Lower leg skin (tissue), 4 donors: ENCODE measurements around the gene FBRSL1. TPM values are rescaled to one million over a fixed set of nuclear protein-coding genes. Genes with fewer than 3 reads are reported as not detected.

Experiments
- DNase-seq, 2 donors: peaks; one replicate each; pipeline ENCODE4 v3.0.0-alpha.2; 2019; ENCODE audit warnings: low spot score in 2 of 2
- H3K4me3 ChIP-seq: fragments of 200-600 bp; sonication (generic); 2 replicates; pipeline ENCODE4 v1.5.1; 2017; ENCODE audit warnings: mild to moderate bottlenecking, low read depth; ENCODE audit not compliant: poor library complexity, severe bottlenecking
- CTCF ChIP-seq, 3 donors: fragments of 450-650 bp; IDR thresholded peaks; one replicate each; pipeline ENCODE4 v1.5.1; 2016; ENCODE audit warnings: antibody characterized with exemption in 3 of 3, mild to moderate bottlenecking in 3 of 3, moderate library complexity in 2 of 3
- POLR2A ChIP-seq, 2 donors: fragments of 450-650 bp; IDR thresholded peaks; one replicate each; pipeline ENCODE4 v1.6.1; 2016 to 2017; ENCODE audit warnings: antibody characterized with exemption in 2 of 2, mild to moderate bottlenecking in 1 of 2, moderate library complexity in 1 of 2
- WGBS, 2 donors: methylation state at CpG; one replicate each; pipeline ENCODE4 v1.1.5; 2018; 5-methylcytosine and 5-hydroxymethylcytosine counted together
- intact Hi-C: fragments of 100-400 bp; cut with DNase I; formaldehyde crosslinking; loops from one replicate; pipeline ENCODE4 v1.15.0; 2023; ENCODE audit warnings: low total_unique reads
- total RNA-seq, 4 donors: library from RNA; depleted of rRNA; stranded (reverse); fragments of >200 nt; gene quantifications; one replicate each; pipeline ENCODE4 v1.1.0, GENCODE V29; 2016

The FBRSL1 gene
- total RNA-seq, 4 donors from 2014 or later, result 15.5 to 250 (median 19.6) TPM

- no peak for TF ChIP-seq POLR2A (IDR thresholded peaks at IDR 0.05)
- TF ChIP-seq CTCF (IDR thresholded peaks at IDR 0.05), result no peak
- DNase-seq, result no peak
- intact Hi-C loops, result no loop called here
- no peak overlapping the region for H3K4me3 ChIP-seq
- WGBS, 2 donors, result 78 to 82% methylated on average over 30 to 35 of the region's 35 CpGs
These were observed 68.3 kb downstream of the FBRSL1 start for GRCh38 chr12:132558042-132558856.

- no peak for DNase-seq
- no peak overlapping the region for H3K4me3 ChIP-seq
- TF ChIP-seq POLR2A (IDR thresholded peaks at IDR 0.05), result no peak
- no peak for TF ChIP-seq CTCF (IDR thresholded peaks at IDR 0.05)
- 63 to 65% methylated on average over 39 to 44 of the region's 45 CpGs for WGBS, 2 donors
- intact Hi-C loops, result no loop called here
These were observed 69.1 kb downstream of the FBRSL1 start for GRCh38 chr12:132558861-132559623.

GRCh38 chr12:132559652-132560363, 69.9 kb downstream of the FBRSL1 start:
- 0% methylated on average over 36 of the region's 98 CpGs; no CpG with 5 or more reads in 1 of the 2 donors for WGBS, 2 donors
- TF ChIP-seq CTCF (IDR thresholded peaks at IDR 0.05), result no peak

GRCh38 chr12:132560364-132560613, 70.3 kb downstream of the FBRSL1 start:
- no peak for TF ChIP-seq CTCF (IDR thresholded peaks at IDR 0.05)
- no peak for TF ChIP-seq POLR2A (IDR thresholded peaks at IDR 0.05)
- intact Hi-C loops, result loop anchor here (2.0 kb wide), 1 partner anchor 49 kb away; no protein-coding TSS in a partner anchor
- no peak for DNase-seq
- H3K4me3 ChIP-seq, result peak overlapping the region; percentile 59
- 0 to 1% methylated on average over 4 to 25 of the region's 36 CpGs for WGBS, 2 donors

More at GRCh38 chr12:132559652-132560363, 69.9 kb downstream of the FBRSL1 start:
- intact Hi-C loops, result loop anchor here (2.0 kb wide), 1 partner anchor 49 kb away; no protein-coding TSS in a partner anchor
- H3K4me3 ChIP-seq, result peak overlapping the region; percentile 59
- no peak for DNase-seq

GRCh38 chr12:132560614-132561426, 70.9 kb downstream of the FBRSL1 start:
- intact Hi-C loops, result loop anchor here (2.0 kb wide), 1 partner anchor 48 kb away; no protein-coding TSS in a partner anchor
- TF ChIP-seq CTCF (IDR thresholded peaks at IDR 0.05) (no peak), POLR2A (IDR thresholded peaks at IDR 0.05) (no peak)
- H3K4me3 ChIP-seq, result peak overlapping the region; percentile 59
- no peak for DNase-seq
- WGBS, 2 donors, result 9 to 10% methylated on average over 4 to 32 of the region's 49 CpGs
